HFFc6 (cell line): Measurements from ENCODE around the gene FCER1A. TPM values are rescaled to one million over a fixed set of nuclear protein-coding genes. Genes with fewer than 3 reads are reported as not detected.
"Not testable (repeated sequence)": the region's sequence is repeated elsewhere in the genome, so short reads cannot be mapped to it uniquely, and the experiment has no call there.

Experiments used
- DNase-seq: peaks from one replicate; pipeline ENCODE4 v3.0.0-alpha.2; 2018
- H3K27ac Mint-ChIP-seq: 2 replicates; pipeline ENCODE4 v1.8.0; 2020; ENCODE audit warnings: mild to moderate bottlenecking, mixed read lengths
- H3K27me3 Mint-ChIP-seq: 2 replicates; pipeline ENCODE4 v1.8.0; 2021; ENCODE audit warnings: mild to moderate bottlenecking, moderate library complexity, mixed read lengths; ENCODE audit not compliant: insufficient read depth
- H3K36me3 Mint-ChIP-seq: 2 replicates; pipeline ENCODE4 v1.8.0; 2021; ENCODE audit warnings: low read depth, mixed read lengths
- H3K4me1 Mint-ChIP-seq: 2 replicates; pipeline ENCODE4 v1.8.0; 2020; ENCODE audit warnings: low read depth, mixed read lengths
- H3K4me3 Mint-ChIP-seq: 2 replicates; pipeline ENCODE4 v1.8.0; 2020; ENCODE audit warnings: mild to moderate bottlenecking, moderate library complexity, mixed read lengths
- H3K9me3 Mint-ChIP-seq: 2 replicates; pipeline ENCODE4 v1.8.0; 2020; ENCODE audit warnings: mild to moderate bottlenecking, mixed read lengths
- total RNA-seq, 6 experiments: library from RNA; stranded (reverse); fragmentation: NEBNext Ultra II Directional; extraction: Animal tissue kit (Norgen Biotek cat#: 25700); gene quantifications; 2 replicates in 1 of 6; 3 replicates in 5 of 6; pipeline ENCODE4 v1.2.3, GENCODE V29; 2021
- TF ChIP-seq, protein P1 (sequence below): fragments of 200-600 bp; sonication (generic); IDR thresholded peaks from 2 replicates; pipeline ENCODE4 v1.5.0; 2021; ENCODE audit warnings: antibody characterized with exemption, mild to moderate bottlenecking

FCER1A gene
- total RNA-seq, 6 experiments from 2014 or later: not detected

DNA sequence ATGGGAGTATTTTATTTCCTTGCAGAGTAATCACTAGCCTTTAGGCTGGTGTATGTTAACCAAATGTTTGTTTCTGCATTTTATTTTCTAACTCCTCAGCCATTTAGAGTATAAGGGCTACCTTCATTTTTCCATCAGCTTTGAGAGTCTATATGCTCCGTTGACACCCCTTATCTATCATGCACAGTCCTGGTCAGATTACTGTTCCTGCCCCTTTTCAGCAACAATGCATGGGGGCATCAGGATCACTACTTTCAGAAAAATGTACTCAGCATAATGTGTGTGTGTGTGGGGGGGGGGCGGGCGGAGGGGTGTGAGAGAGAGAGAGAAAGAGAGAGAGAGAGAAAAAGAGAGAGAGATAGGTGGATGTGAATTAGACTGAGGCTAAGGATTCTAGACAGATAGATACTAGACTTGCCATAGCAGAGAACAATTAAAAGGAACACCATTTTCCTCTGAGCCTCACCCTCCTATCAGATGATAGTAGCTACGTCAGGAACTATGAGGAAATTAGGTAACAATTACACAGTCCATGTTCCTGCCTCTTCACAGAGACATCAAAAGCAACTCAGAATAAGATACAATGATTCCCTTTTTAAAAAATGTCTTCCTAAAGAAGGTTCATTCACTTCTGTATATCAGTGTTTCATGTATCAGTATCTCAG, 40.8 kb downstream of the FCER1A start:
- H3K9me3 Mint-ChIP-seq: no peaks in the 10 kb centered on the region; the same call in 1 of the 2 replicates
- TF ChIP-seq, protein P1, sequence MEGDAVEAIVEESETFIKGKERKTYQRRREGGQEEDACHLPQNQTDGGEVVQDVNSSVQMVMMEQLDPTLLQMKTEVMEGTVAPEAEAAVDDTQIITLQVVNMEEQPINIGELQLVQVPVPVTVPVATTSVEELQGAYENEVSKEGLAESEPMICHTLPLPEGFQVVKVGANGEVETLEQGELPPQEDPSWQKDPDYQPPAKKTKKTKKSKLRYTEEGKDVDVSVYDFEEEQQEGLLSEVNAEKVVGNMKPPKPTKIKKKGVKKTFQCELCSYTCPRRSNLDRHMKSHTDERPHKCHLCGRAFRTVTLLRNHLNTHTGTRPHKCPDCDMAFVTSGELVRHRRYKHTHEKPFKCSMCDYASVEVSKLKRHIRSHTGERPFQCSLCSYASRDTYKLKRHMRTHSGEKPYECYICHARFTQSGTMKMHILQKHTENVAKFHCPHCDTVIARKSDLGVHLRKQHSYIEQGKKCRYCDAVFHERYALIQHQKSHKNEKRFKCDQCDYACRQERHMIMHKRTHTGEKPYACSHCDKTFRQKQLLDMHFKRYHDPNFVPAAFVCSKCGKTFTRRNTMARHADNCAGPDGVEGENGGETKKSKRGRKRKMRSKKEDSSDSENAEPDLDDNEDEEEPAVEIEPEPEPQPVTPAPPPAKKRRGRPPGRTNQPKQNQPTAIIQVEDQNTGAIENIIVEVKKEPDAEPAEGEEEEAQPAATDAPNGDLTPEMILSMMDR: no peak
- peaks cover 48% of the 10 kb centered on the region for H3K4me1 Mint-ChIP-seq
- no peak for DNase-seq
- H3K36me3 Mint-ChIP-seq: no peaks in the 10 kb centered on the region
- H3K4me3 Mint-ChIP-seq: no peak overlapping the region
- H3K27me3 Mint-ChIP-seq: no peaks in the 10 kb centered on the region
- peak overlapping the region; percentile 71; the same call in 1 of the 2 replicates for H3K27ac Mint-ChIP-seq

DNA sequence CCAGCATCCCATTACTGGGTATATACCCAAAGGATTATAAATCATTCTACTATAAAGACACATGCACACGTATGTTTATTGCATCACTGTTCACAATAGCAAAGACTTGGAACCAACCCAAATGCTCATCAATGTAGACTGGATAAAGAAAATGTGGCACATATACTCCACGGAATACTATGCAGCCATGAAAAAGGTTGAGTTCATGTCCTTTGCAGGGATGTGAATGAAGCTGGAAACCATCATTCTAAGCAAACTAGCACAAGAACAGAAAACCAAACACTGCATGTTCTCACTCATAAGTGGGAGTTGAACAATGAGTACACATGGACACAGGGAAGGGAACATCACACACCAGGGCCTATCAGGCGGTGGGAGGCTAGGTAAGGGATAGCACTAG, 47.2 kb downstream of the FCER1A start:
- H3K27ac Mint-ChIP-seq, H3K36me3 Mint-ChIP-seq, H3K27me3 Mint-ChIP-seq, H3K4me3 Mint-ChIP-seq, H3K9me3 Mint-ChIP-seq, DNase-seq, H3K4me1 Mint-ChIP-seq: not testable (repeated sequence)

DNA sequence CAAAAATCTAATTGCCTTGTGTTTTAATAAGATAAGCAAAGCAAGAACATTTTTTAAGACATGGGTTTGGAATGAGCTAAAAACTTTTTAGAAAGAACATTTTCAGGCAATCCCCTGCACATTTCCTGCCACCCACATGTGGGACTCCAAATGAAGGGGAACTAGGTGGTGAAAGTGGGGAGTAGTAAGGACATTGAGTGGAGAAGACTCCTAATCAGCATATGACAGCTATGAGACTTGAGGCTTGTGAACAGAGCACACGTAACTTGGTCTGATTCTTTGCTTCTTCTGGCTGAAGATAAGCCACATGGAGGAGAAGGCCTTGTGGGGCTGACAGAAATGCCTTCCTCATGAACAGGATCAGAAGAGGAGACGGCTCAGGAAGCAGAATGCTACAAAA, 50.3 kb downstream of the FCER1A start:
- no peak for DNase-seq
- Mint-ChIP-seq H3K27me3 (0 out of 2 replicates have a peak, but pooled peaks cover 1% of the 10 kb centered on the region), H3K9me3 (peaks cover 5% of the 10 kb centered on the region), H3K36me3 (peaks cover 10% of the 10 kb centered on the region), H3K4me1 (peaks cover 5% of the 10 kb centered on the region; the same call in 1 of the 2 replicates), H3K4me3 (no peak overlapping the region), H3K27ac (no peak overlapping the region)
- TF ChIP-seq, protein P1: no peak

Other genes with a start within 250 kb of the FCER1A start
- gene AIM2, start 225.6 kb upstream of the FCER1A start, total RNA-seq: under 1 TPM in 1 of 6 experiments, not detected in 5; 0.13 TPM
- gene CADM3, start 130.7 kb upstream of the FCER1A start, total RNA-seq: under 1 TPM in 4 of 6 experiments, not detected in 2; 0.06 to 0.24 (median 0.17) TPM
- not detected for gene ACKR1, start 97.5 kb upstream of the FCER1A start, total RNA-seq
- gene OR10J4, start 129.9 kb downstream of the FCER1A start, total RNA-seq: not detected
- not detected for gene OR10J1, start 137.4 kb downstream of the FCER1A start, total RNA-seq
- gene OR10J5, start 233.7 kb downstream of the FCER1A start, total RNA-seq: not detected